Nephron progenitor cell (in vitro differentiated cells): ENCODE results near the gene C14orf39.
A peak's percentile ranks its signal among the peaks of the same experiment; 100 is the strongest.

Experiments
- DNase-seq: peaks from one replicate; pipeline ENCODE4 v3.0.0; 2021
- H3K27ac Mint-ChIP-seq: 2 replicates; pipeline ENCODE4 v1.8.0; 2021; ENCODE audit warnings: mild to moderate bottlenecking, moderate library complexity, mixed read lengths
- H3K27me3 Mint-ChIP-seq: 2 replicates; pipeline ENCODE4 v1.8.0; 2021; ENCODE audit warnings: mild to moderate bottlenecking, low read depth, mixed read lengths; ENCODE audit not compliant: poor library complexity
- H3K36me3 Mint-ChIP-seq: 2 replicates; pipeline ENCODE4 v1.8.0; 2021; ENCODE audit warnings: low read depth, mixed read lengths
- H3K4me1 Mint-ChIP-seq: 2 replicates; pipeline ENCODE4 v1.8.0; 2021; ENCODE audit warnings: mixed read lengths
- H3K4me3 Mint-ChIP-seq: 2 replicates; pipeline ENCODE4 v1.8.0; 2021; ENCODE audit warnings: mild to moderate bottlenecking, moderate library complexity, mixed read lengths
- H3K9me3 Mint-ChIP-seq: 2 replicates; pipeline ENCODE4 v1.8.0; 2021; ENCODE audit warnings: mild to moderate bottlenecking, moderate library complexity, mixed read lengths
- TF ChIP-seq, protein P1 (sequence below): fragments of 200-600 bp; sonication (generic); IDR thresholded peaks from 2 replicates; pipeline ENCODE4 v1.5.0; 2021; ENCODE audit warnings: antibody characterized with exemption

Gene C14orf39

GRCh38 chr14:60508707-60509437 is 23.0 kb upstream of the C14orf39 start, which contains the start of gene SIX6:
TSS of gene SIX6 (plus strand) at chr14:60509146. CDS start at chr14:60509399, 253 bp downstream.
- peak within 1 kb of the TSS; percentile 42 for H3K4me3 Mint-ChIP-seq
- DNase-seq: peak; percentile 73
- no peaks in the 10 kb centered on the region for H3K9me3 Mint-ChIP-seq
- H3K27ac Mint-ChIP-seq: no peak within 1 kb of the TSS
- TF ChIP-seq, protein P1, sequence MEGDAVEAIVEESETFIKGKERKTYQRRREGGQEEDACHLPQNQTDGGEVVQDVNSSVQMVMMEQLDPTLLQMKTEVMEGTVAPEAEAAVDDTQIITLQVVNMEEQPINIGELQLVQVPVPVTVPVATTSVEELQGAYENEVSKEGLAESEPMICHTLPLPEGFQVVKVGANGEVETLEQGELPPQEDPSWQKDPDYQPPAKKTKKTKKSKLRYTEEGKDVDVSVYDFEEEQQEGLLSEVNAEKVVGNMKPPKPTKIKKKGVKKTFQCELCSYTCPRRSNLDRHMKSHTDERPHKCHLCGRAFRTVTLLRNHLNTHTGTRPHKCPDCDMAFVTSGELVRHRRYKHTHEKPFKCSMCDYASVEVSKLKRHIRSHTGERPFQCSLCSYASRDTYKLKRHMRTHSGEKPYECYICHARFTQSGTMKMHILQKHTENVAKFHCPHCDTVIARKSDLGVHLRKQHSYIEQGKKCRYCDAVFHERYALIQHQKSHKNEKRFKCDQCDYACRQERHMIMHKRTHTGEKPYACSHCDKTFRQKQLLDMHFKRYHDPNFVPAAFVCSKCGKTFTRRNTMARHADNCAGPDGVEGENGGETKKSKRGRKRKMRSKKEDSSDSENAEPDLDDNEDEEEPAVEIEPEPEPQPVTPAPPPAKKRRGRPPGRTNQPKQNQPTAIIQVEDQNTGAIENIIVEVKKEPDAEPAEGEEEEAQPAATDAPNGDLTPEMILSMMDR: peak; percentile 8
- H3K27me3 Mint-ChIP-seq: peaks cover 100% of the 10 kb centered on the region
- no peaks in the 10 kb centered on the region for H3K36me3 Mint-ChIP-seq
- H3K4me1 Mint-ChIP-seq: peaks cover 25% of the 10 kb centered on the region

DNA sequence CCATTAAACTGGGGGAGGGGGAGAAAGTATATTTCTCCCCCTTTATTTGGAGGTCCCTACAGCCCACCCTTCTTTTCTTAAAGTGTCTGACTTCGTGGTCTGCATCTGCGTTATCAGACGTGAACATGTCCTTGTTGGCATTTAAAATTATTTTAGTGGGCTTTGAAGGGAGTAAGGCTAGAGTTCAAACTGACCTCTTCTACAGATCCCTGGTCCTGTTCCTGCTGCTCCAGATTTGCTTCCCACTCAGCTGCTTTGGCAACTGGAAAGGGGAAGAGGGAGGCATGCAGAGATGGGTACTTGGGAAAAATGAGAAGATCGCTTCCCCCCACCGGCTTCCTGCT is 22.5 kb upstream of the C14orf39 start:
- peaks cover 100% of the 10 kb centered on the region for H3K27me3 Mint-ChIP-seq
- peak overlapping the region; percentile 42 for H3K4me3 Mint-ChIP-seq
- H3K9me3 Mint-ChIP-seq: no peaks in the 10 kb centered on the region
- no peak for DNase-seq
- TF ChIP-seq, protein P1: no peak
- H3K27ac Mint-ChIP-seq: no peak overlapping the region
- no peaks in the 10 kb centered on the region for H3K36me3 Mint-ChIP-seq
- peaks cover 25% of the 10 kb centered on the region for H3K4me1 Mint-ChIP-seq

GRCh38 chr14:60506985-60507829 is 21.3 kb upstream of the C14orf39 start:
- DNase-seq: peak; percentile 23
- TF ChIP-seq, protein P1: no peak
- Mint-ChIP-seq H3K9me3 (no peaks in the 10 kb centered on the region), H3K27ac (no peak overlapping the region), H3K4me3 (peak overlapping the region; percentile 35), H3K36me3 (no peaks in the 10 kb centered on the region), H3K27me3 (peaks cover 100% of the 10 kb centered on the region), H3K4me1 (peaks cover 25% of the 10 kb centered on the region)

DNA sequence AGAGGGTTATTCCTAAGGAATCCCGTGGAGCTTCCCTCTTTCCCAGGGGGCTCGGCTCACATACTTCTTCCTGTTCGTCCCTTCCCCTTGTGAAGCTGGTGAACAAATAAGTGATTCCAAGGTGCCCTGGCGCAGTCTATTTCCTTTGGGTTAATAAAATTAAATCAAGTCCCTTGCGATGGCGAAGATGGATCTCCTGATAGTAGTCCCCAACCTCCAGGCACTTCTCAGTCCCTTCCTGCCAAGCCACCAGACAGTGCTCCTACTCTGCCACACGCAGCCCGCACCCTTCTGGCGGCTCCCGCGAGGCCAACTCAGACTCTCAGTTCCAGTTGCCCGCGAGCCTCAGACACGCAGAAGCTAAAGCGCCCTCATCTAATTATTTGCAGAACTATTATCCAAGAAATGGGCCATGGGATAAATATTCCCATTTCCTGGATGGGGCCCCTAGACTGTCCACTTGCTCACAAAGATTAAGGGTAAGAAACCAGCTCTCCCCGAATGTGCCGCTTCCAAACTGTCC is 20.7 kb upstream of the C14orf39 start:
- H3K27ac Mint-ChIP-seq: no peak overlapping the region
- H3K9me3 Mint-ChIP-seq: no peaks in the 10 kb centered on the region
- no peaks in the 10 kb centered on the region for H3K36me3 Mint-ChIP-seq
- TF ChIP-seq, protein P1: no peak
- no peak overlapping the region for H3K4me3 Mint-ChIP-seq
- H3K4me1 Mint-ChIP-seq: peaks cover 25% of the 10 kb centered on the region
- H3K27me3 Mint-ChIP-seq: peaks cover 100% of the 10 kb centered on the region
- DNase-seq: peak; percentile 33

DNA sequence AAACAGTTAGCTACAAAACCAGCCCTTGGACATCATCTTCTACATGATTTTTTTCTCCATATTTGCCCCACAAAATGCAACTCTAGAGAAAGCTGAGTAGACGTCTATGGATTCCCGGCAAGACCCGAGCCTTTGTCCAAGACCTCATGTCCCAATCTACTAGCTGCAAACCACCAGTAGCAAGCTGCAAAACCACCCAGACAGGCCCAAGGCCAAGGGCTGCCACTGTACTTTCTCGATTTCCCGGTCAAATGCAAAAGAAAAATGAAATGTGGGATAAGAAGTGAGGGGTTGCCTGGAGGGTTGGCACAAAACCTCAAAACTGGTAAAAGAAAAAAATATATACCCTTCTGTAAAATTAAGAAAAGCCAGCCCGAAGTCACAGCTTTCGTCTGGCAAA is 20.1 kb upstream of the C14orf39 start:
- peaks cover 100% of the 10 kb centered on the region for H3K27me3 Mint-ChIP-seq
- no peaks in the 10 kb centered on the region for H3K9me3 Mint-ChIP-seq
- TF ChIP-seq, protein P1: no peak
- peaks cover 22% of the 10 kb centered on the region for H3K4me1 Mint-ChIP-seq
- H3K27ac Mint-ChIP-seq: no peak overlapping the region
- no peak for DNase-seq
- H3K36me3 Mint-ChIP-seq: no peaks in the 10 kb centered on the region
- H3K4me3 Mint-ChIP-seq: no peak overlapping the region
